ENCODE measurements around the gene XCL1.

XCL1 gene

GRCh38 chr1:168554603-168555483, 21.6 kb upstream of the XCL1 start:
- no peak overlapping the region for H2AFZ ChIP-seq
- H3K4me2 ChIP-seq (ENCODE audit: low read length) = no peak overlapping the region
- H3K9me3 ChIP-seq (ENCODE audit: control insufficient read depth, low read length) = no peaks in the 10 kb centered on the region
- H3K4me3 ChIP-seq (ENCODE audit: low read depth, low read length) = no peak overlapping the region
- no peaks in the 10 kb centered on the region for H3K36me3 ChIP-seq (ENCODE audit: control insufficient read depth, insufficient read depth, low read length)
- no peak overlapping the region for H3K9ac ChIP-seq
- TF ChIP-seq, protein P1, sequence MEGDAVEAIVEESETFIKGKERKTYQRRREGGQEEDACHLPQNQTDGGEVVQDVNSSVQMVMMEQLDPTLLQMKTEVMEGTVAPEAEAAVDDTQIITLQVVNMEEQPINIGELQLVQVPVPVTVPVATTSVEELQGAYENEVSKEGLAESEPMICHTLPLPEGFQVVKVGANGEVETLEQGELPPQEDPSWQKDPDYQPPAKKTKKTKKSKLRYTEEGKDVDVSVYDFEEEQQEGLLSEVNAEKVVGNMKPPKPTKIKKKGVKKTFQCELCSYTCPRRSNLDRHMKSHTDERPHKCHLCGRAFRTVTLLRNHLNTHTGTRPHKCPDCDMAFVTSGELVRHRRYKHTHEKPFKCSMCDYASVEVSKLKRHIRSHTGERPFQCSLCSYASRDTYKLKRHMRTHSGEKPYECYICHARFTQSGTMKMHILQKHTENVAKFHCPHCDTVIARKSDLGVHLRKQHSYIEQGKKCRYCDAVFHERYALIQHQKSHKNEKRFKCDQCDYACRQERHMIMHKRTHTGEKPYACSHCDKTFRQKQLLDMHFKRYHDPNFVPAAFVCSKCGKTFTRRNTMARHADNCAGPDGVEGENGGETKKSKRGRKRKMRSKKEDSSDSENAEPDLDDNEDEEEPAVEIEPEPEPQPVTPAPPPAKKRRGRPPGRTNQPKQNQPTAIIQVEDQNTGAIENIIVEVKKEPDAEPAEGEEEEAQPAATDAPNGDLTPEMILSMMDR (IDR thresholded peaks at IDR 0.05) = no peak
- H3K79me2 ChIP-seq = no peaks in the 10 kb centered on the region
- H3K27ac ChIP-seq = no peak overlapping the region
- H3K27me3 ChIP-seq (ENCODE audit: control insufficient read depth, insufficient read depth, low read length) = no peaks in the 10 kb centered on the region
- no peaks in the 10 kb centered on the region for H3K4me1 ChIP-seq

DNA sequence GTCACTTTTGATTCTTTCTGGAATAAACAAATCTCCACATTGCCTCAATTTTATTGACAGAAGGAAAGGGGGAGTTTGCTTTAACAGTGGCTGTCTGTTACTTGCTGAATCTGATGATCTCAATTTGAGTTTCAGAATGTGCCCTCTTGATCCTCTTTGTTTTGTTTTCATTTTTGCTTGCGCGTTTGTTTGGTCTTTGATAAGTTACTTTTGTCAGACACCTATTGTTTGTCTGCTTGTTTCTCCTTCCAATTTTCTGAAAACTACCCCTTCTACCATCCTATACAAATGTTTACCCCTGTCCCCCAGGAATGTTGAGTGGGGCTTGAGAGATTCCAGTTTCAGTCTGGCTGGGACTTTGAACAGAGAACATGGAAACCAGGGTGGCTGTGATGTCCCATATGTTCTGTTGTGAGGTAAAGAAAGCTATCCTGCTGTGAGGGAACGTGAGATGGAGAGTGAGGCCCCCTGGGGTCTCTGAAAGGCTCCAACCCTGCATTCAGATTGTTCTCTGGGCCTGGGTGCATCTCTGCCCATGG, 20.8 kb upstream of the XCL1 start:
- no peaks in the 10 kb centered on the region for H3K9me3 ChIP-seq (ENCODE audit: control insufficient read depth, low read length)
- no peak overlapping the region for H3K4me3 ChIP-seq (ENCODE audit: low read depth, low read length)
- H3K36me3 ChIP-seq (ENCODE audit: control insufficient read depth, insufficient read depth, low read length) = no peaks in the 10 kb centered on the region
- TF ChIP-seq, protein P1 (IDR thresholded peaks at IDR 0.05) = no peak
- H3K4me1 ChIP-seq = no peaks in the 10 kb centered on the region
- no peak overlapping the region for H3K4me2 ChIP-seq (ENCODE audit: low read length)
- H3K27me3 ChIP-seq (ENCODE audit: control insufficient read depth, insufficient read depth, low read length) = no peaks in the 10 kb centered on the region
- H3K79me2 ChIP-seq = no peaks in the 10 kb centered on the region
- H3K9ac ChIP-seq = no peak overlapping the region
- H2AFZ ChIP-seq = no peak overlapping the region
- H3K27ac ChIP-seq = no peak overlapping the region

- no peaks in the 10 kb centered on the region for H3K27me3 ChIP-seq (ENCODE audit: control insufficient read depth, insufficient read depth, low read length)
- no peaks in the 10 kb centered on the region for H3K9me3 ChIP-seq (ENCODE audit: control insufficient read depth, low read length)
- H3K79me2 ChIP-seq = no peaks in the 10 kb centered on the region
- H3K9ac ChIP-seq = no peak overlapping the region
- no peak overlapping the region for H2AFZ ChIP-seq
- H3K36me3 ChIP-seq (ENCODE audit: control insufficient read depth, insufficient read depth, low read length) = no peaks in the 10 kb centered on the region
- H3K4me2 ChIP-seq (ENCODE audit: low read length) = no peak overlapping the region
- no peak overlapping the region for H3K27ac ChIP-seq
- TF ChIP-seq, protein P1 (IDR thresholded peaks at IDR 0.05) = no peak
- no peaks in the 10 kb centered on the region for H3K4me1 ChIP-seq
- H3K4me3 ChIP-seq (ENCODE audit: low read depth, low read length) = no peak overlapping the region
Observed at GRCh38 chr1:168556647-168557046, 19.8 kb upstream of the XCL1 start.

DNA sequence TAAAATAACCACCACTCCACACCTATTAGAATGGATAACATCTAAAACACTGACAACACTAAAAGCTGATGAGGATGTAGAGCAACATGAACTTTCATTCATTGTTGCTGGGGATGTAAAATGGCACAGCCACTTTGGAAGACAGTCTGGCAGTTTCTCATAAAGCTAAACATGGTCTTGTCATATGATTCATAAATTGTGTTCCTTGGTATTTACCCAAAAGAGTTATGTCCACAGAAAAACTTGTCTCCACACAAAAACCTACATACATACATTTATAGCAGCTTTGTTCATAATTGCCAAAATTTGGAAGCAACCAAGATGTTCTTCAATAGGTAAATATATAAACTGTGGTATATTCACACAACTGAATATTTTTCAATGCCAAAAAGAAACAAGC, 16.0 kb upstream of the XCL1 start:
- H3K79me2 ChIP-seq = no peaks in the 10 kb centered on the region
- H3K36me3 ChIP-seq (ENCODE audit: control insufficient read depth, insufficient read depth, low read length) = no peaks in the 10 kb centered on the region
- H3K4me1 ChIP-seq = no peaks in the 10 kb centered on the region
- TF ChIP-seq, protein P1 (IDR thresholded peaks at IDR 0.05) = no peak
- no peak overlapping the region for H3K4me3 ChIP-seq (ENCODE audit: low read depth, low read length)
- no peaks in the 10 kb centered on the region for H3K9me3 ChIP-seq (ENCODE audit: control insufficient read depth, low read length)
- no peak overlapping the region for H2AFZ ChIP-seq
- H3K9ac ChIP-seq = no peak overlapping the region
- no peaks in the 10 kb centered on the region for H3K27me3 ChIP-seq (ENCODE audit: control insufficient read depth, insufficient read depth, low read length)
- no peak overlapping the region for H3K4me2 ChIP-seq (ENCODE audit: low read length)
- H3K27ac ChIP-seq = no peak overlapping the region
